GM21717 (cell line): ENCODE results near the gene SDK2.

Experiments
- ATAC-seq: cut with Tn5 transposase; IDR thresholded peaks from one replicate; pipeline ENCODE4 v1.9.1; 2021; ENCODE audit warnings: mild to moderate bottlenecking, moderate library complexity; ENCODE audit not compliant: unreplicated experiment

Gene SDK2

DNA sequence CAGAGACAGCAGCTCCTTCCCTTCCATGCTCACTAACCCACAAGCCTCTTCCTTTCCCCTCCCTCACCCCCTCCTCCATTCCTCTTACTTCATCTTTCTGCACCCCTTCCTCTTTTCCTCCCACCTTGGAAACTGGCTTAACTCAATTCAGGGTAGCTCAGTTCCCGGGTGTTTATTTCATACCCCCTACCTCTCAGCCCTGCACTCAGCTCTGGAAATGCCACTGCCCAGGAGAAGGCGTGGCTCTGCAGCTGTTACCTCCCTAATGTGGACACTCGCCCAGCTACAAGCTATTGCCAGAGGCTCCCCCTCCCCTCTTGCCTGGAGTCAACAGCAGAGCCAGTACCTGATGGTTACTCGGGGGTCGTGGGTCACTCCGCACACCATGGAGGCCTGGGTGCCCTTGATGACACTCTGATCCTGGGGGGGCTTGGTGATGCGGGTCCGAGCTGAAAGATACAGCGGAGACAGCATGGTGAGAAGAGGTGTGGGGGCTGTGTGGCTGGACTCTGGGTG lies 214.0 kb downstream of the SDK2 start:
- ATAC-seq: no peak

DNA sequence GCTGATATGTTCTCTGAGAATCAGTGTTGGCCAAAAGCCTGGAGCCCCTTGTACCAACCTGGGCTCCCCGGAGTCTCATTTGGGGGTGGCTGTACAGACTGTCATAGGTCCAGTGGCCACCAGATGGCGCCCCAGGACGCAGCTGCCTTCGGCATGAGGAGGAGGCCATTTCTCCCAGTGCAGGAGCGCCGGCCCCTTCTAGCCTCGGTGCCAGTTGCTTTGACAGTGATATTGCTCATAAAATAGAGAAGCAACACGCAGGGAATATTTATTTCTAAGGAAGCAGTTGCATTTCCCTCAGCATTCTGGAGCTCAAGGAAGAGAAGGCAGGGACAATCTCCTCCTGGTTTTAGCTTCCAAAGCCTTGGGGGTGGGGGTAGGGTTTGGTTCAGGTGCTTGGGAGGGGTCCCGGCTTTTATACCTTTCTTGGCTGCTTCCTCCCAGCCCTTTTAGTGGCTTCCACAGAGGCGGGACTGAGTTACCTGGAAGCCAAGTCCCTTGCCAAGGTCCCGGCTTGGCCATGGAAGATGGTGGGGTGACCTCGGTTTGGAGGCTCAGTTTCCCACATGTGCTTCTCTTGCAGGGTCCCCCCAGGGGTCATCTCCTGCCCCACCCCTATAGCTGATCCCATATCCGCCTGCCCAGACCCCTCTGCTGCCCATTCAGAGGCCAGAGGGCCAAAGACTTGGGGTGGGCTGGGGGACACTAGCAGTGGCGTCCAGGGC lies 214.6 kb downstream of the SDK2 start:
- ATAC-seq: no peak

DNA sequence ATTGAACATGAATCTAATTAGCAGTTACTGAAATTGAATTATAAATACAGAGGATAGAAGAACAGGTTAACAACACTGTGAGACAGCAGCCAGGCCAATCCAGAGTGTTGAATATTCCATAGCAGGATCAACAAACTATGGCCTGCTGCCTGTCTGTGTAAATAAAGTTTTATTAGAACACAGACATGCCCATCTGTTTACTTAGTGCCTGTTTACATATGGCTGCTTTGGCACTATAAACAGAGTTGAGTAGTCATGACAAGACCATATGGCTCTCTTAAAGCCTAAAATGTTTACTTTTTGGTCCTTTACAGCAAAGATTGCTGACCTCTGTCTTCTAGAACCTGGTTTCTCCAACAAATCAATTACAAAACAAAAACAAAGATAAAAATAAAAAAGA lies 217.0 kb downstream of the SDK2 start:
- no peak for ATAC-seq

DNA sequence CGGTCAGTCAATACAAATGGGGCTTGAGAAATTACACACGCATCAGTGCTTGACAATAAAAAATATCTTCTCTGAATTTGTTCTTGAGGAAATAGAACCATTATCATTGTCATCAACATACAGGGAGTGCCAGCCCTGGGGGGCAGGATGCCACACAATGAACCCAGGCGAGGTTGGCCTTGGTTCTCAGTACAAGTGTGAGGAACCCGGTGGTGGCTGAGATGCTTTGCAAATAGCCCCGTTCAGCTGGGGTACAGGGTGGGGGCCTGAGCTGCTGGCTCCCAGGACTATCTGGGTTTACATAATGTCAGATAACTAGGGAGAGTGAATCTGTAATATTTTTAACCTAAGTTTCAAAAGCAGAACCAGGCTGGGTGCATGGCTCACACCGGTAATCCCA lies 219.7 kb downstream of the SDK2 start:
- no peak for ATAC-seq

DNA sequence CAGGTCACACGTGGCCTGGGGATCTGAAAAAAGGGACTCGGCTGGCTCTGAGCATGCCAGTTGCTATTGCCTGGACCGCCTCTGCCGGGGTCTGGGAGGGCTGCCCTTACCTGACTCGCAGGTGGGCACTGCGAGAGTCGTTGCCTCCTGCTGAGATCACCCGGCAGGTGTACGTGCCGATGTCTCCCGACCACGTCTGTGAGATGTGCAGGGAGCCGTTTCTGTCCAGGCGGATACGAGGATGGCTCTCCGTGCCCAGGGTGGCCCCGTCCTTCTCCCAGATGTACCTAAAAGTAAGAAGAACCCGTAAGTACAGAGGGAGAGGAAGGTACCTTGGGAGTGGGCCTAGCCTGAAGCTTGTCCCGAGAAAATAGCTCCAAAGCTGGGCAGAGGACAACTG lies 220.4 kb downstream of the SDK2 start:
- ATAC-seq: no peak

DNA sequence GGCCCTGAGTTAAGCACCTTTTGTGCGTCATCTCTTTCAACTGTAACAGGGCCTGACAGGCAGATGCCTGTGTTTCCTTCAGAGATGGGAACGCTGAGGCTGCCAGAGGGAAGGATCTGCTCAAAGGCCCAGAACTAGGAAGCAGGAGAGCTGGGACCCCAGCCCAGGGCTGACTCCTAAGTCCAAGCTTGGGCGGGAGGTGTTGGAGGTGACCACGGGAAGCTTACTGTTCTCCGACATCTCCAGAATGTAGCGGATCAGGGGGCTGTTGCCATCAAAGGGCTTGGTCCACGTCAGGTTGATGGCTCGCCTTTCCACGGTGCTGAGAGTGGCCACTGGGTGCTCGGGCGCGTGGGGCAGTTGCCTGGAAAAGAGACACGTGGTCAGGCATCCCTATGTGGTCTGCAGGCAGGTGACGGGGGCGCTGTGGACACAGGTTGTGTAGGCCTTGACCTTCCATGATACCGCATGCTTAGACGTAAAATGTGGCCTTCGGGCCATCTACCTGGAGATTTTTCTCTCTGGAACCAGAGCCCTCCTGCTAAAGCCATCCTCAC lies 221.0 kb downstream of the SDK2 start:
- no peak for ATAC-seq

DNA sequence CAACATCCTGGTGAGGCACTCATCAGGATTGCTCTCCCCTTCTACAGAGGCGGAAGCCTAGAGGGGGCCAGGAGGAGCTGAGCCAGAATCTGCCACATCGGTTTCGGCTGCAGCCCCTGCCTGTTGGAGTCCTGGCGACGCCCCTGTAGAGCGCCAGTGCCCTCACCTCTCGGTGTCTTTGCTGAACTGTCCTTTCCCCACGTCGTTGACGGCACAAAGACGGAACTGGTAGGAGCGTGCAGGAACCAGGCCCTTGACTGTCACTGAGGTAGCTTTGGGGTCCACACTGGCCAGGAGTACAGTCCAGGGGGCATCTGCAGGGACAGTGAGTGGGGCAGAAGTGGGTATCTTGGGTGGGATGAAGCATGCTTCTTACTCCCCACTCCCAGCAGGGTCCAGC lies 222.1 kb downstream of the SDK2 start:
- ATAC-seq: no peak

DNA sequence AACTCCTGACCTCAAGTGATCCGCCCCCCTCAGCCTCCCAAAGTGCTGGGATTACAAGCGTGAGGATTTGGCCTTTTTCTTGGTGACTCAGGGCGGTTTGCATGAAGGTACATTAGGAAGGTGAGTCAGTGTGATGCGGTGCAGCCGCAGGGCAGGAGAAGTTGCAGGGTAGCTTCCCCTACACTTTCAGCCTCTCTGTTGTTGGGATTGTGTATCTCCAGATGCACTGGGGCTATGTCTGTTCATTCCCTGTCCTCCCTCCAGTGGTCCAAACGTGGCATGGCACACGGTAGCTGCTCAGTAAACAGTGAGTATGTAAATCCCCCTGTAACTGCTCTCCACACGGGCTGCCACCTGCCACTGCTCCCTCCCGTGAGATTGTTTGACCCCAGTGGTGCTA lies 223.3 kb downstream of the SDK2 start:
- no peak for ATAC-seq

DNA sequence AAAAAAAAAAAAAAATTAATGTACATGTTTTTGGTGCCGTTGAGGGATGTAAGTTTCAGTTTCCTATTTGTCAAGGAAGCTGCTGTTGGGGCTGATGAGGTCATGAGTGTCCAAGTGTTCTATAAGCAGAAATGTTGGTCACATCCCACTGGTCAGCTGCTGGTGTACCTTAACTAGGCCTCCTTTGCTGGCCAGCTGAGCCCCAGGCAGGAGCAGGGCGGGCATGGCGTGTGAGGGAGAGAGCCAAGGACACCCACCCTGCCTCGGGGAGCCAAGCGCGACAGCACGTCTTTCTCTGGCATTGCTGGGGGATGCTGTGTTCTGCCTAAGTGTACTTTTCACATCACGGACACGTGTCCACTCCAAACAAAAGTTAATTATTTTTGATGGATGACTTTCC lies 224.4 kb downstream of the SDK2 start:
- no peak for ATAC-seq

DNA sequence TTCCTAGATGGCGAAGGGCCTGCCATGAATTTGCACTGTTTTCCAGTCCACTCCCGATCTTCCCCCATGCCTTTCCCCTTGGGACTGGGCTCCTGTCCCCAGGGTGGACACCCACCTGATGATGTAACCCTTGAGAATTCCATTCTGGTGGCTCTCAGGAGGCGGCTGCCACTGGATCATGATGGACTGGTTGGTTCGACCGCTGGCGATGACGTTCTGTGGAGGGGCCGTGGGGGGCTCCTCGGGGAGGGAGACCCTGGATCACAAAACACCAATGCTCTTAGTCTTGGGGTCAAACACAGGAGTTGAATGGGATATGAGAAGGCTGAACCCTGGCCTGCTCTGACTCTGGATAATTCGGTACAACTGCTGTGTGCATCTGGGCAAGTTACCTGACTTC lies 225.2 kb downstream of the SDK2 start:
- no peak for ATAC-seq

DNA sequence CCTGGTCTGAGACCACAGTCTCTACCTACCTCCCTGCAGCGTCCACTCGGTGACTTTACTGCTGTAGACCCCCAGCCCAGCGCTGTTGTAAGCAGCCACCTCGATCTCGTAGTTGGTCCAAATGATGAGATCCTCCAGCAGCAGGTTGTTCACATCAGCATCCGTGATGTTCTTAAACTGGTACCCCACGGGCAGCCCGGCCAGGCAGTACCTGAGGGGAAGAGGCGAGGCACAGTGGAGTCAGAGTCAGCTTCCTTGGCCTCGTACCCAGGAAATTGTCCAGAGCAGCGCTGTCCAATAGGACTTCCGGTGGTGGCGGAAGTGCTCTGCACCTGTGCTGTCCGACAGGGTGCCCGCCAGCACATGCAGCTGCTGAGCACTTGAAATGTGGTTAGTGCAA lies 228.5 kb downstream of the SDK2 start:
- no peak for ATAC-seq

DNA sequence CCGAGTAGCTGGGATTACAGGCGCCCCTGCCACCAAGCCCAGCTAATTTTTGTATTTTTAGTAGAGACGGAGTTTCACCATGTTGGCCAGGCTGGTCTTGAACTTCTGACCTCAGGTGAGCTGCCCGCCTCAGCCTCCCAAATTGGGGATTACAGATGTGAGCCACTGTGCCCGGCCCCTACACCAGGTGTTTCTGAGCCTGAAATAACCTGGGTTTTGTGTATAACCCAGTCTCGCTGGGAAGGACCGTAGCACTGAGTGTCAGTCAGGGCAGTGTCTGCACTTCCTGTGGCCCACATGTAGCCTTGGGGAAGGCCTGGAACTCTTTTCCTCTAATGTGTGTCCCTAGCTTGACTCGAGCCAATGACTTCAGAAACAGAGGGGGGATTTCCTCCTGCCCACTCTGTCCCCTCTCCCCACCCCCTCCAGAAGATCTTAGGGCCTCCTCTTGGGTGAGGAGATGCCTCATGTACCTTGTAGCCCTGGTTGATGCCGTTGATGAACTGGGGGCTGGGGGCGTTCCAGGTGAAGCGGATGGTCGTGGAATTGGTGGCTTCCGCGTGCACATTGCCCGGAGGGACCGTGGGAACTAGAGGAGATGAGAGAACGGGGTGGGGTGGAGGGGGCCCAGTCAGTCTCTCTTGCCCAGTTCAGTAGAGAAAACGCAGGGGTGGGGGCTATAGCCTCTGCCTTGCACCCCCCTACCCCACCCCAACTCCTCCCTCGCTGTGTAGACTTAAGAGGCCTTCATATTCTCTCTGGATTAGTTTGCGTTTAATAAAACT lies 229.9 kb downstream of the SDK2 start:
- ATAC-seq: no peak

DNA sequence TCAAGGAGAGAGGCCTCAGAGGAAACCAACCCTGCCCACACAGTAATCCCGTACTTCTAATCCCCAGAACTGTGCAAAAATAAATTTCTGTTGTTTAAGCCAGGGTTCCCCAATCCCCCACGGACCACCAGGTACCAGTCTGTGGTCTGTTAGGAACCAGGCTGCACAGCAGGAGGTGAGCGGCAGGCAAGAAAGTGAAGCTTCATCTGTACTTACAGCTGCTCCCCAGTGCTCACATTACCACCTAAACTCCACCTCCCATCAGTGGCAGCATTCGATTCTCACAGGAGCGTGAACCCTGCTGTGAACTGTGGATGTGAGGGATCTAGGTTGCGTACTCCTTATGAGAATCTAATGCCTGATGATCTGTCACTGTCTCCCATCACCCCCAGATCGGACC lies 231.3 kb downstream of the SDK2 start:
- ATAC-seq: no peak

DNA sequence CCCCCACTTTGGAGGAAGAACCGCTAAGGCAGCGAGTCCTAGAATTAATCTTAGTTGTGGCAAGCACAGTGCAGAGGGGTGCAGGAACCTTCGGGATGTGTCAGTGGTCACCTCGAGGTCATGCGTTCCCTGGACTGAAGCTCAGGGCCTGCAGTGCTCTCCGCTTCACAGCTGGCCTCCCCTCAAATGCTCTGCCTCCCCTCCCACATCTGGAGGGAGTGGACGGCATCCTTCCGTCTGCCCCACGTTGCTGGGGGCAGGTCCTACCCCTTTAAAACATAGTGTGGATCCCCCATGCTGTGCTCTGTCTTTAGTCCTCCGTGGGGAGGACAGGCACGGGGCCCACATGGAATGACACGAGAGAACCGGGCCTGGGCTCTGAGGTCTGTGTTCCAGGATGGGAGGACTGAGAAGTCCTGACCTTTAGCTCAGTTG lies 232.9 kb downstream of the SDK2 start:
- no peak for ATAC-seq

DNA sequence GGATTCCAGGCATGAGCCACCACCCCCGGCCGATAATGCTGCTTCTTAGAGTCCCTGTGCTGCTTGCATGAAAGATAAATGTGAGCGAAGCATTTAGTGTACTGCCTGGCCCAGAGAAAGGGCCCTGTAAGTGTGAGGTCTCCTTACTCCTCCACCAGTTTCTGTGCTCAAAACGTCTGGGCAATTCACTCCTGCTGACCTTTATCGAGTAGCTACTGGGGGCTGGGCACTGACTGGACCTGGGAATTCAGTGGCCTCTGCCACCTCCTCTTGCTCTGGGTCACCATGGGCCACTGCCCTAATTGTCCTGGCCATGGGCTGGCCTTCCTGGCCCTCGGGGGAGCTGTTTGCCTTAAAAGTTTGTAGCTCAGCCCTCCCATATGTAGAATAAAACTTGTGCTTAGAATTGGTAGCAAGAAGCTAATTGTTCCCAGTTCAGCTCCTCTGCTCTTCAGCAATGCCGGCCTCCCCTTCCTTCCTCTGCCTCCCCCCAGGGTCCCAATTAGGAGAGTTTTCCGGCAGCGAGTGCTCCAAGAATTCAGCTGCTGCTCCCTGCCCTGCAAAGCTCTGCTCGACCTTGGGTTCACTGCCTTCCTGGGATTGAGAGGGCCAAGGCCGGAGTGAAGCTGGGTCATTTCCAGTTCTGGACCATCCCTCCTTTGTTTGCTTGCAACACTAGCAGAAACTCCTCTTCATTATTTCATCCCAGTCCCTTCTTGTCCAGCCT lies 233.5 kb downstream of the SDK2 start:
- no peak for ATAC-seq

DNA sequence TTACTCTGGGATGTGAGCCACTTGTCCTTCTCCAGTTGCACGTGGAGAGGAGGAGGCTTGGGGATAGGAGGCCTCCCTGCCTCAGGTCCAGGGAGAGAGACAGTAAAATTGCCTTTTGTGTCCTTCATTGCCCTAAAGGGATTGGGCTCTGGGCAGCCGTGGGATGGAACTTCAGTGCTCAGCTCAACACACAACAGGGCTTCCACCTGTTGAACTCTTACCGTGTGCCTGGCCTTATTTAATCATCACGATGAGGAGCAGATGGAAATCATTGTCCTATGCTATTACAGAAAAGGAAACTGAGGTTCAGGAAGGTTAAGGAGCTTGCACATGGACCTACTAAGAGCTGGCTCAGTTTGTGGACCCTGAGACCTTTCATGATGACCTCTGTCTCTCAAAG lies 240.0 kb downstream of the SDK2 start:
- ATAC-seq: no peak

DNA sequence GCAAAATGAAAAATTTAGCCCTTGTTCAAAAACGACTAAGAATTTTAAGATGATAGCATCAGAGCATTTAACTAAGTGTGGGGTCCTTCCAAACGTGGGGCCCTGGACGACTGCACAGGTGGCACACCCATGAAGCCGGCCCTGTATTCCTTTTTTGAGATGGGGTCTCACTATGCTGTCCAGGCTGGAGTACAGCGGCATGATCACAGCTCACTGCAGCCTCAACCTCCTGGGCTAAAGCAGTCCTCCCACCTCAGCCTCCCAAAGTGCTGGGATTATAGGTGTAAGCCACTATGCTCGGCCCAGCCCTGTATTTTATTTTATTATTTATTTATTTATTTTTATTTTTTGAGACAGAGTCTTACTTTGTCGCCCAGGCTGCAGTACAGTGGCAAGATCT lies 241.8 kb downstream of the SDK2 start:
- no peak for ATAC-seq

DNA sequence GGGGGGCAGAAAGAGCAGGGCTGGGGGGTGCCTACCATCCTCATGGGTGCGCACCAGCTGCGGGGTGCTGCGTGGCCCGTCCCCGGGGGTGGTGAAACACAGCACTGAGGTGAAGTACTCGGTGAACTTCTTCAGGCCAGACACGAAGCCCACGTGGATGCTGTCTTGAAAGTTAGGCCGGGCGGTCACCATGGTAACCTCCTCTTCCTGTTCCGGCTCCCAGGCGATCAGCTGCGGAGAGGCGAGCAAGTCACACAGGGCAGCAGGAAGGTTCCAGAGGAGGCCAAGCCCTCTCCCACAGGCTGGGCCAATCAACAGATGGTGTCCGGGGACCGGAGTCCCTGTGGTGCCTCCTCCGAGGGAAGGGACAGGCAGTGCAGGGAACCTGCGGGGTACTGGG lies 242.3 kb downstream of the SDK2 start:
- ATAC-seq: no peak

DNA sequence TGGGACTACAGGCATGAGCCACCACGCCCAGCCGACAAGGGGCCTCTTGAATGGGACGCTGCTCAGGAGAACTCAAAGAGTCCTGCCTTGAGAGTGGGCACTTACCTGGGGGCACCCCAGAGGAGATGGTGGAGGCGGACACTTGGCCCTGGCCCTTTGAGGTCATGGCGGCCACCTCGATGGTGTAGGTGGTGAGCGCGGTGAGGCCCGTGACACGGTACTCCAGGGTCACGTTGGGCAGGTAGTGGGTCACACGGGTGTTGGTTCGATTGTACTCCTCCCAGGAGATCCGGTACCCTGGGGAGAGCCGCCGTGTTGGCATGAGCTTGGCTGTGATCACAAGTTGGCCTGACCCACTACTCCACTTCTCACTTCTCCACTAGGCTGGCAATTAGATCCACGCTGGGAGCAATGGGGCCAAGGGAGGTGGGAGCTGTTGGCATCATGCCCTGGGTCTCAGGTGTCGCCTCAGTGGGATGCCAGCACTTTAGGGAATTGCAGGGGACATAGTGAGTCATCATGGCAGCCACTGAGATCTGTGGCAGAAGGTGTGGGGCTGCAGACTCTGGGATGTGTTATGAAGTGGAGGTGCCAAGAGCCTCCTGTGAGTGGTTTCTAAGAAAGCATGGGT lies 243.2 kb downstream of the SDK2 start:
- ATAC-seq: no peak

DNA sequence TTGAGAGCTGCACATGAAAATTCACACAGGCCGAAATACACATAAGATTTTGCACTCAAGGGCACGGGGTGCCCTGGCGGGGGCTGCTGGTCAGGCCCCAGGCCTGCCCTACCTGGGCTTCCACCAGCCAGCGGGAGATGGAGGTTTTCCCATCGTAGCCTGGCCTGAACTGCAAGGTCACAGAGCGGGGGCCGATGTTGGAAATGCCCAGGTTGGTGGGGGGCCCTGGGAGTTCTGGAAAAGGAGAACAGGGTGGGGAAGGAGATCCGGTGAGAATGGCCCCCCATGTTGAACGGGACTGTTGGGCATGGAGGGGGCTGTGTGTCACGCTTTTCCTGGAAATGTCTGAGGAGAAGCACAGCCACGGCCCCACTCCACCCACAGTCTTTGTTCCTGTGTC lies 245.2 kb downstream of the SDK2 start:
- ATAC-seq: no peak
